Cardiac muscle cell (in vitro differentiated cells and primary cell): Measurements from ENCODE around the gene ACP3. TPM values are rescaled to one million over a fixed set of nuclear protein-coding genes. Genes with fewer than 3 reads are reported as not detected.
"Not testable (repeated sequence)": the region's sequence is repeated elsewhere in the genome, so short reads cannot be mapped to it uniquely, and the experiment has no call there.

ENCODE experiments used
- DNase-seq, 2 donors: peaks; one replicate each; pipeline versions ENCODE4 v3.0.0 to v3.0.0-alpha.2; 2010 to 2017; ENCODE audit warnings: low read depth in 1 of 2, low spot score in 1 of 2
- H3K27ac ChIP-seq: fragments of 200-600 bp; sonication (generic); 2 replicates; pipeline ENCODE4 v1.5.1; 2016
- H3K27me3 ChIP-seq: fragments of 200-600 bp; sonication (generic); 2 replicates; pipeline ENCODE4 v1.6.0; 2016; ENCODE audit warnings: control low read depth
- H3K36me3 ChIP-seq: fragments of 200-600 bp; sonication (generic); 2 replicates; pipeline ENCODE4 v1.5.1; 2016; ENCODE audit warnings: control low read depth
- H3K4me1 ChIP-seq: fragments of 200-600 bp; sonication (generic); 2 replicates; pipeline ENCODE4 v1.8.1; 2017; ENCODE audit warnings: low read depth, mild to moderate bottlenecking, mixed run types
- H3K4me3 ChIP-seq: fragments of 200-600 bp; sonication (generic); 2 replicates; pipeline ENCODE4 v1.5.1; 2016; ENCODE audit warnings: mild to moderate bottlenecking
- H3K9me3 ChIP-seq: fragments of 200-600 bp; sonication (generic); 2 replicates; pipeline ENCODE4 v1.5.1; 2017; ENCODE audit warnings: low read depth, mild to moderate bottlenecking, control low read depth
- polyA plus RNA-seq: library from polyadenylated mRNA; unstranded; fragments of >200 nt; fragmentation: Nextera tagmentation; extraction: Ambion mirVana; gene quantifications from 2 replicates; pipeline ENCODE4 v1.2.1, GENCODE V29; 2016
- total RNA-seq: library from RNA; depleted of rRNA; stranded (reverse); fragments of >200 nt; gene quantifications from 2 replicates; pipeline ENCODE4 v1.2.3, GENCODE V29; 2016
- TF ChIP-seq, protein P1 (sequence below): IDR thresholded peaks from 2 replicates; pipeline ENCODE4 v1.5.1; 2012; ENCODE audit warnings: low read depth, mild to moderate bottlenecking, low read length

ACP3 gene
- total and polyA plus RNA-seq, 2 experiments from 2014 or later = 19.9 to 35.6 TPM

DNA sequence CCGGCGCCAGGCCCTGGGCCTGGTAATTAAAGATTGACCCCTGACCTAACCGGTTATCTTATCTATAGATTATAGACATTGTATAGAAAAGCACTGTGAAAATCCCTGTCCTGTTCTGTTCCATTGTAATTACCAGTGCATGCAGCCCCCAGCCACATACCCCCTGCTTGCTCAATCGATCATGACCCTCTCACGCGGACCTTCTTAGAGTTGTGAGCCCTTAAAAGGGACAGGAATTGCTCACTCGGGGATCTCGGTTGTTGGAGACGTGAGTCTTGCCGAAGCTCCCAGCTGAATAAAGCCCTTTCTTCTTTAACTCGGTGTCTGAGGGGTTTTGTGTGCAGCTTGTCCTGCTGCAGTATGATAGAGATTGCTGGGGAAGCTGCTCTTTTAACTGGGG lies 7.2 kb upstream of the ACP3 start:
- not testable (repeated sequence) for H3K9me3 ChIP-seq, H3K36me3 ChIP-seq, DNase-seq, H3K4me3 ChIP-seq, H3K27me3 ChIP-seq
- H3K4me1 ChIP-seq = peaks cover 16% of the 10 kb centered on the region
- peak overlapping the region; percentile 63 for H3K27ac ChIP-seq

DNA sequence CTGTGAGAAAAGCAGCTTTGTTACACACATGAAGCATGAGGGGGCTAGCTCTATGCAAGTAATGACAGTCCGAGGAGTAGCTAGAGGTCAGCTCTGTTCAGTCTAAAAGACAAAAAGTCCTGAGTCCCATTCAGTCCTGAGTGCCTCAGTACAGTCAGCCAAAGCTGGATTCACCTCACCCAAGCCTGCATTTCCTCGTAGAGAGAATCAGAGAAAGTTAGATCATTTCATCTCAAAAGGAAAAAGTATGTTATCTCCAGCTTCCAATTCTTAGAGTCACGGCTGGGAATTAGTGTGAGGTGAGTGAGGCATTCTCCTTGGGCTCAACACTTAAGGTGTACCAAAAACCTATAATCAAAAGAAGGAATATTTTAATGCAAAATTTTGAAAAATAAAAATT lies 5.9 kb upstream of the ACP3 start:
- TF ChIP-seq, protein P1, sequence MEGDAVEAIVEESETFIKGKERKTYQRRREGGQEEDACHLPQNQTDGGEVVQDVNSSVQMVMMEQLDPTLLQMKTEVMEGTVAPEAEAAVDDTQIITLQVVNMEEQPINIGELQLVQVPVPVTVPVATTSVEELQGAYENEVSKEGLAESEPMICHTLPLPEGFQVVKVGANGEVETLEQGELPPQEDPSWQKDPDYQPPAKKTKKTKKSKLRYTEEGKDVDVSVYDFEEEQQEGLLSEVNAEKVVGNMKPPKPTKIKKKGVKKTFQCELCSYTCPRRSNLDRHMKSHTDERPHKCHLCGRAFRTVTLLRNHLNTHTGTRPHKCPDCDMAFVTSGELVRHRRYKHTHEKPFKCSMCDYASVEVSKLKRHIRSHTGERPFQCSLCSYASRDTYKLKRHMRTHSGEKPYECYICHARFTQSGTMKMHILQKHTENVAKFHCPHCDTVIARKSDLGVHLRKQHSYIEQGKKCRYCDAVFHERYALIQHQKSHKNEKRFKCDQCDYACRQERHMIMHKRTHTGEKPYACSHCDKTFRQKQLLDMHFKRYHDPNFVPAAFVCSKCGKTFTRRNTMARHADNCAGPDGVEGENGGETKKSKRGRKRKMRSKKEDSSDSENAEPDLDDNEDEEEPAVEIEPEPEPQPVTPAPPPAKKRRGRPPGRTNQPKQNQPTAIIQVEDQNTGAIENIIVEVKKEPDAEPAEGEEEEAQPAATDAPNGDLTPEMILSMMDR = no peak
- H3K27ac ChIP-seq = peak overlapping the region; percentile 18

DNA sequence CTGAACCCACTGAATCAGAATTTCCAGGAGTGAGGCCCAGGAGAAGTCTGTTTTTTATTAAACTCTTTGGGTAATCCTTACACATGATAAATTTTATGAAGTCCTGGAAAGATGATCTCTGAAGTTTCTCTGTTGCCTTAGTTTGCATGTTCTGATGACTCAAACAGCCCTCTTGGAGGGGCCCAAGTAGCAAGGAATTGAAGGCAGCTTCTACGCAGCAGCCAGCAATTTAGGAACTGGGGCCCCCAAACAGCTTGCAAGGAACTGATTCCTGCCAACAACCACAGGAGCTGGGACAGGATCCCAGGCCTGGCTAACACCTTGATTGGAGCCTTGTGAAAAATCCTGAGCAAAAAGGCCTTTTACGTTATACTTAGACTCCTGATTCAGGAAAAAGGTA lies 5.4 kb upstream of the ACP3 start:
- peak overlapping the region; percentile 26 for H3K27ac ChIP-seq
- H3K36me3 ChIP-seq = no peaks in the 10 kb centered on the region
- peak in 1 of 2 donors; percentile 65 for DNase-seq
- H3K4me1 ChIP-seq = peaks cover 16% of the 10 kb centered on the region
- H3K9me3 ChIP-seq = no peaks in the 10 kb centered on the region
- TF ChIP-seq, protein P1 = no peak
- H3K4me3 ChIP-seq = no peak overlapping the region
- H3K27me3 ChIP-seq = no peaks in the 10 kb centered on the region

More for the DNA sequence above, 5.9 kb upstream of the ACP3 start:
- Histone ChIP-seq H3K36me3 (no peaks in the 10 kb centered on the region), H3K27me3 (no peaks in the 10 kb centered on the region), H3K4me3 (no peak overlapping the region), H3K4me1 (peaks cover 16% of the 10 kb centered on the region), H3K9me3 (no peaks in the 10 kb centered on the region)
- no peak for DNase-seq

DNA sequence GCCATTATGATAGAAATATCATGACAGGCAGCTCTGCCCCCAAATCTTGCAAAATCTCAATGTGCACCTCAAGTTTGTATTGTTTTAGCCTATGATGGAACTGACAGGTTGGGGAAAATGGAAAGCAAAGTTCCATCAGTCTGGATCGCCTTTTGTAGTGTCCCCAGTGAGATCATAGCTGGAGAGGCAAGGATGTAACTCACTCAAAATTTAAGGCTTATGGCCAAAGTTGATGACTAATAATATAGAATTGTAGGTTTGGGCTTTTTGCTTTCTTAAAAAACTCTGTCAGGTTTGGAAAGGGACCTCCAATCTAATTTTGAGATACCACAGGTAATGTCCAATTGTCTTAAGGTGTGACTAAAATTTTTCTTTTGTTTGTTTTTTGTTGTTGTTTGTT lies 1.4 kb upstream of the ACP3 start:
- Histone ChIP-seq H3K4me3 (no peak overlapping the region), H3K27me3 (no peaks in the 10 kb centered on the region), H3K9me3 (no peaks in the 10 kb centered on the region), H3K36me3 (no peaks in the 10 kb centered on the region), H3K27ac (no peak overlapping the region), H3K4me1 (peaks cover 33% of the 10 kb centered on the region)
- TF ChIP-seq, protein P1 = no peak
- peak in 1 of 2 donors; percentile 37 for DNase-seq

DNA sequence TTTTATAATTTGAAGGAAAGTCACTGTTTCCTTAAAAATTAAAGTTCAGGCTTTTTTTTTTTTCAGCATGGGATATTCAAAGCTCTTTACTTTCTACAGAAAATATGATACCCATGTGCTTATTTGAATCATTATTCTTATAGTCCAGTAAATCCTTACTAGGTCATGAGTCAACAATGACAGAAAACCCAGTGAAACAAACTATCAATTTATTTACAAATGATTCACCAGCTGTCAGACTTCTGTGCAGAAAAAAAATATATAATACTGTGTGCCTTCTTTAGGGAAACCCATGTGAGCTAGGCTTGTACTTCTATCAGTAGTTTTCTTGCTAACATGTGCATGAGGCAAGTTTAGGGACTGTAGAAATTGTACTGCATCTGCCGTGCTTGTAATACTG lies 1.2 kb downstream of the ACP3 start:
- H3K4me1 ChIP-seq = peaks cover 17% of the 10 kb centered on the region
- no peaks in the 10 kb centered on the region for H3K27me3 ChIP-seq
- peak in 1 of 2 donors; percentile 21 for DNase-seq
- H3K4me3 ChIP-seq = peak overlapping the region; percentile 24
- TF ChIP-seq, protein P1 = no peak
- H3K9me3 ChIP-seq = no peaks in the 10 kb centered on the region
- H3K36me3 ChIP-seq = no peaks in the 10 kb centered on the region
- H3K27ac ChIP-seq = peak overlapping the region; percentile 8

DNA sequence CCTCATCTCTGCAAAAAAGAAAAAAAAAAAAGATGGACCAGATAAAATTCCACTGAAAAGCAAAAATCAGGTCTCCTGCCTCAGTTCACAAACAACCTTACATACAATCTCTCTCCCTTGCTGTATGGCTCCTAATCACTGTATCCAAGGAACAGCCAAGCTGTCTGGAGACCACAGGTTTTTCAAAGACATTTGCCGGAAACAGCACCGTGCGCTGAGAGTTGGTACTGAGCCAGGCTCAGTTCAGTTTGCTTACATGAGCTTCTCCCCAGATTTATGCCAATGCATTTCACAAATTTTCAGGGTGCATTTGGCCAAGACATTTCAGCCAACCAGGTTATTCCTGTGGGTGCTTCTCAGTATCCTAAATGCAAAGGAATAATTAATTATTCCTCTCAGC lies 4.1 kb downstream of the ACP3 start:
- H3K27ac ChIP-seq = no peak overlapping the region
- TF ChIP-seq, protein P1 = no peak
- no peaks in the 10 kb centered on the region for H3K9me3 ChIP-seq
- no peak overlapping the region for H3K4me3 ChIP-seq
- H3K4me1 ChIP-seq = peaks cover 27% of the 10 kb centered on the region
- no peaks in the 10 kb centered on the region for H3K27me3 ChIP-seq
- no peaks in the 10 kb centered on the region for H3K36me3 ChIP-seq
- DNase-seq = peak in 1 of 2 donors; percentile 49
